BJ (cell line): Measurements from ENCODE around the gene CYB561D1. TPM values are rescaled to one million over a fixed set of nuclear protein-coding genes. Genes with fewer than 3 reads are reported as not detected.

Source experiments
- CTCF ChIA-PET: fragments of 350-600 bp; formaldehyde crosslinking; extraction: SDS; loops from one replicate; lab custom pipeline; 2021; ENCODE audit warnings: antibody characterized with exemption, inconsistent platforms; lab: Yijun Ruan, JAX
- POLR2A ChIA-PET: fragments of 300-600 bp; sonication (Branson Sonifier 250); formaldehyde crosslinking; extraction: SDS; loops from one replicate; lab custom pipeline; 2021; ENCODE audit warnings: antibody characterized with exemption; lab: Charles Lee
- DNase-seq: peaks from one replicate; pipeline ENCODE4 v3.0.0-alpha.2; 2011; ENCODE audit warnings: low read depth
- H3K27me3 ChIP-seq: 2 replicates; pipeline ENCODE4 v1.6.0; 2011; ENCODE audit warnings: low read length; ENCODE audit not compliant: control insufficient read depth, insufficient read depth
- H3K36me3 ChIP-seq: 2 replicates; pipeline ENCODE4 v1.5.1; 2011; ENCODE audit warnings: low read length; ENCODE audit not compliant: control insufficient read depth, insufficient read depth
- H3K4me3 ChIP-seq: 2 replicates; pipeline ENCODE4 v1.5.1; 2011; ENCODE audit warnings: low read depth, mild to moderate bottlenecking, control low read depth, low read length
- polyA plus RNA-seq: library from polyadenylated mRNA; depleted of rRNA; stranded (reverse); fragments of >200 nt; gene quantifications from 2 replicates; pipeline ENCODE4 v1.2.3, GENCODE V29; 2011
- TF ChIP-seq, protein P1 (sequence below): IDR thresholded peaks from 2 replicates; pipeline ENCODE4 v1.5.1; 2011; ENCODE audit warnings: low read depth, mild to moderate bottlenecking, control low read depth, inconsistent platforms, low read length, moderate library complexity; ENCODE audit not compliant: insufficient read depth

The CYB561D1 gene
- polyA plus RNA-seq, 1 experiment, result 10.8 TPM

DNA sequence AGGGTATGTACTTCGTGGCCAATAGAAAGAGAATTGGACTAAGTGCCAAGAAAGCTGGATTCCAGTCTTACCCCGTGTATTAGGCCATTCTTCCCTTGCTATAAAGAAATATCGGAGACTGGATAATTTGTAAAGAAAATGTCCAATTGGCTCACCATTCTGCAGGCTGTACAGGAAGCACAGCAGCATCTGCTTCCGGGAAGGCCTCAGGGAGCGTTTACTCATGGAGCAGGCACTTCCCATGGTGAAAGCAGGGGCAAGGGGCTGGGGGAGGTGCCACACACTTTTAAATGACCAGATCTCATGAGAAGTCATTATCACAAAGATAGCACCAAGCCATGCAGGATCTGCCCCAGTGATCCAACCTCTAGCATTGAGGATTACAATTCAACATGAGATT, 23.4 kb downstream of the CYB561D1 start:
- no peak for DNase-seq
- no peak overlapping the region for H3K4me3 ChIP-seq
- no peaks in the 10 kb centered on the region for H3K27me3 ChIP-seq
- TF ChIP-seq, protein P1, sequence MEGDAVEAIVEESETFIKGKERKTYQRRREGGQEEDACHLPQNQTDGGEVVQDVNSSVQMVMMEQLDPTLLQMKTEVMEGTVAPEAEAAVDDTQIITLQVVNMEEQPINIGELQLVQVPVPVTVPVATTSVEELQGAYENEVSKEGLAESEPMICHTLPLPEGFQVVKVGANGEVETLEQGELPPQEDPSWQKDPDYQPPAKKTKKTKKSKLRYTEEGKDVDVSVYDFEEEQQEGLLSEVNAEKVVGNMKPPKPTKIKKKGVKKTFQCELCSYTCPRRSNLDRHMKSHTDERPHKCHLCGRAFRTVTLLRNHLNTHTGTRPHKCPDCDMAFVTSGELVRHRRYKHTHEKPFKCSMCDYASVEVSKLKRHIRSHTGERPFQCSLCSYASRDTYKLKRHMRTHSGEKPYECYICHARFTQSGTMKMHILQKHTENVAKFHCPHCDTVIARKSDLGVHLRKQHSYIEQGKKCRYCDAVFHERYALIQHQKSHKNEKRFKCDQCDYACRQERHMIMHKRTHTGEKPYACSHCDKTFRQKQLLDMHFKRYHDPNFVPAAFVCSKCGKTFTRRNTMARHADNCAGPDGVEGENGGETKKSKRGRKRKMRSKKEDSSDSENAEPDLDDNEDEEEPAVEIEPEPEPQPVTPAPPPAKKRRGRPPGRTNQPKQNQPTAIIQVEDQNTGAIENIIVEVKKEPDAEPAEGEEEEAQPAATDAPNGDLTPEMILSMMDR, result no peak
- CTCF ChIA-PET, result interaction anchor here (0.7 to 6.6 kb wide), 6 partner anchors 15 to 123 kb away, joined by 3 to 87 read pairs (median 14); partner anchors contain the start of gene CYB561D1
- H3K36me3 ChIP-seq, result no peaks in the 10 kb centered on the region
- POLR2A ChIA-PET, result interaction anchor here (0.6 kb wide), 1 partner anchor 467 kb away, joined by 4 read pairs; the partner anchor contains the start of gene AHCYL1

DNA sequence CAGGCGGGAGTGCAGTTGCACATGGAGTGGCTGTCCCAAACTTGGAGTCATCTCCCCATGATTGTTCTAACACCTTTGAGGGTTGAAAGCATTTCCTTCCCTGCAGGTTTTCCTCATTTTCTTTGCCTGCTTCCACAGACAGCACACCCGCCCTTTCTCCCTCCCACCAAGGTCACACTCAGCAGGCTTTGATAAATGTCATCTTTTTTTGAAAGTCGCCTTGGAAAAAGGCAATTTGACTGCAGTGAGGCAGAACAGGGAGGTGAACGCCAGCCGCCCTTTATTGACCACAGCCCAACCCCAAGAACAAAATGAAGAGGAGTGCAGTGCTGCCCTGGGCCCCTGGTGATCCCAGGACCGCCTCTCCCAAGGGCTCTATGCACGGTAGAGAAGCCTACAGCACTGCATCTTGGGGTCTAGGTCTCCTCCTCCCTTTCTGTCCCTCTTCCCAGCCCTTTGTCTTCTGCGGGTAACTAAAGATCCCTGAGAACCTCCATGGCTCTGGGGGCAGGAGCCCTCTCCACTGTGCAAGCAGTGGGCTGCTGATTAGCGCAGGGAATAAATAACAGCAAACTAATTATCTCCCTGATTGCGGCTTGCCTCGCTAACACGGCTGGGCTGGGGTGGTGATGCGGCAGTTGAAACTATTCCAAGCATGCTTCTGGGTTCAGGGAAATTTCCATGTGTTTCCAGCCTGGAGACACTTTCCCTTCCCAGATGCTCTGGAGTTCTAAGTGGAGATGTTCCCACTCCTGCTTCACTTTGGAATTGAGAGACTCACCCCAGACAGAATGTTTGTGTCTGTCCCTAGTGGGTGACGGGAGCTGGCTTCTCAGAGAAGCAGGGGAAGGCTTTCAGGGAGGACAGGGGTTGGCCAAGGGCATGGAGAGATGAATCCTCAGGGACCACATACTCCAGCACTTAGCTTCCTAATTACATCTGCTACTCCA, 27.4 kb downstream of the CYB561D1 start:
- Histone ChIP-seq H3K4me3 (no peak overlapping the region), H3K27me3 (no peaks in the 10 kb centered on the region), H3K36me3 (no peaks in the 10 kb centered on the region)
- ChIA-PET POLR2A (interaction anchor here (0.6 kb wide), 1 partner anchor 40 kb away, joined by 4 read pairs; no protein-coding TSS in a partner anchor), CTCF (interaction anchor here (0.5 to 26.3 kb wide), 5 partner anchors 9 to 350 kb away, joined by 3 to 1371 read pairs (median 42); partner anchors contain the start of genes AMIGO1, ATXN7L2 and CYB561D1)
- TF ChIP-seq, protein P1, result no peak
- DNase-seq, result no peak

GRCh38 chr1:109522026-109522425, 28.1 kb downstream of the CYB561D1 start:
- Histone ChIP-seq H3K4me3 (no peak overlapping the region), H3K36me3 (no peaks in the 10 kb centered on the region), H3K27me3 (no peaks in the 10 kb centered on the region)
- DNase-seq, result no peak
- CTCF ChIA-PET, result interaction anchor here (0.5 to 26.3 kb wide), 4 partner anchors 8 to 350 kb away, joined by 3 to 1371 read pairs (median 24); partner anchors contain the start of genes AMIGO1, ATXN7L2 and CYB561D1
- POLR2A ChIA-PET, result interaction anchor here (0.6 kb wide), 1 partner anchor 41 kb away, joined by 4 read pairs; no protein-coding TSS in a partner anchor
- TF ChIP-seq, protein P1, result no peak

- H3K36me3 ChIP-seq, result no peaks in the 10 kb centered on the region
- no peak overlapping the region for H3K4me3 ChIP-seq
- no peaks in the 10 kb centered on the region for H3K27me3 ChIP-seq
- ChIA-PET POLR2A (interaction anchor here (0.5 kb wide), 1 partner anchor 252 kb away, joined by 15 read pairs; no protein-coding TSS in a partner anchor), CTCF (interaction anchor here (2.8 to 26.3 kb wide), 2 partner anchors 8 to 26 kb away, joined by 42 to 1371 read pairs; partner anchors contain the start of genes AMIGO1, ATXN7L2 and CYB561D1)
- DNase-seq, result no peak
- TF ChIP-seq, protein P1, result no peak
These were observed 29.8 kb downstream of the CYB561D1 start for GRCh38 chr1:109523706-109524105.
